GM21786 (cell line): ENCODE results near the gene SEPHS2.
A peak's percentile ranks its signal among the peaks of the same experiment; 100 is the strongest.
"Not testable (repeated sequence)": the region's sequence is repeated elsewhere in the genome, so short reads cannot be mapped to it uniquely, and the experiment has no call there.

Source experiments
- ATAC-seq: cut with Tn5 transposase; IDR thresholded peaks from one replicate; pipeline ENCODE4 v1.9.1; 2021; ENCODE audit not compliant: unreplicated experiment

SEPHS2 gene

DNA sequence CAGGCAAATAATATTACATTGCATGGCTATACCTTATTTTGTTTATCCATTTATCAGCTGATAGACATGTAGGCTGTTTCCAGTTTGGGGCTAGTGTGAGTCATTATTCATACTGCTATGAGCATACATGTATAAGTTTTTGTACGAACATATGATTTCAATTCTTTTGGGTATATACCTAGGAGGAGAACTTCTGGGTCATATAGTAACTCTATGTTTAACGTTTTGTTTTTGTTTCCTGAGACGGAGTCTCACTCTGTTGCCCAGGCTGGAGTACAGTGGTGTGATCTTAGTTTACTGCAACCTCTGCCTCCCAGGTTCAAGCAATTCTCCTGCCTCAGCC, 24.5 kb upstream of the SEPHS2 start:
- no peak for ATAC-seq

DNA sequence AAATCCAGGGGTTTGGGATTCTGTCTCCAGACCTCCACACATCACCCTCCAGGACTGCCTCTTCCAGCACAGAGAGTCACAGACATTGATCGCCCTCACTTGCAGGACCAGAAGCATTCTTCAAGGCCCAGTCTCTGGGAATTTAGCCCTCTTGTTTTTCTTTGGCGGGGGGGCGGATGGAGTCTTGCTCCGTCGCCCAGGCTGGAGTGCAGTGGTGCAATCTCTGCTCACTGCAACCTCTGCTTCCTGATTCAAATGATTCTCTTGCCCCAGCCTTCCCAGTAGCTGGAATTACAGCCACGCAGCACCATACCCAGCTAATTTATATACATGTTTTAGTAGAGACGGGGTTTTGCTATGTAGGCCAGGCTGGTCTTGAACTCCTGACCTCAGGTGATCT, 18.4 kb upstream of the SEPHS2 start:
- ATAC-seq = no peak

DNA sequence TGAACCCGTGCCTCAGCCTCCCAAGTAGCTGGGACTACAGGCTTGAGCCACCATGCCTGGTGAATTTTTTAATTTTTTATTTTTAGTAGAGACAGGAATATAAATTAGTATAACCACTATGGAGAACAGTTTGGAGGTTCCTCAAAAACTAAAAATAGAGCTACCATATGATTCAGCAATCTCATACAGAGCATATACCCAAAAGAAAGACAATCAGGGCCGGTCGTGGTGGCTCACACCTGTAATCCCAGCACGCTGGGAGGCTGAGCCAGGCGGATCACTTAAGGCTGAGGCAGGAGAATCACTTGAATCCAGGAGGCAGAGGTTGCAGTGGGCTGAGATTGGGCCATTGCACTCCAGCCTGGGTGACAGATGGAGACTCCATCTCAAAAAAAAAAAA, 15.8 kb upstream of the SEPHS2 start:
- not testable (repeated sequence) for ATAC-seq

DNA sequence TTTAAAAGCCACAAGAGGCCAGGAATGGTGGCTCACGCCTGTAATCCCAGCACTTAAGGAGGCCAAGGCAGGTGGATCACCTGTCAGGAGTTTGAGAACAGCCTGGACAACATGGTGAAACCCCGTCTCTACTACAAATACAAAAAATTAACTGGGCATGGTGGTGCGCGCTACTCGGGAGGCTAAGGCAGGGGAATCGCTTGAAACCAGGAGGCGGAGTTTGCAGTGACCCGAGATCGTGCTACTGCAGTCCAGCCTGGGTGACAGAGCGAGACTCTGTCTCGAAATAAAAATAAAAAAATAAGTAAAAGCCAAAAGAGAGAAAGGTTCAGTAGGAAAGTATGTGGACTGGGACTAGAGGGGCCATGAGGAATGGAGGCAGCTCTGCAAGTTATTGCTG, 13.8 kb upstream of the SEPHS2 start:
- no peak for ATAC-seq

DNA sequence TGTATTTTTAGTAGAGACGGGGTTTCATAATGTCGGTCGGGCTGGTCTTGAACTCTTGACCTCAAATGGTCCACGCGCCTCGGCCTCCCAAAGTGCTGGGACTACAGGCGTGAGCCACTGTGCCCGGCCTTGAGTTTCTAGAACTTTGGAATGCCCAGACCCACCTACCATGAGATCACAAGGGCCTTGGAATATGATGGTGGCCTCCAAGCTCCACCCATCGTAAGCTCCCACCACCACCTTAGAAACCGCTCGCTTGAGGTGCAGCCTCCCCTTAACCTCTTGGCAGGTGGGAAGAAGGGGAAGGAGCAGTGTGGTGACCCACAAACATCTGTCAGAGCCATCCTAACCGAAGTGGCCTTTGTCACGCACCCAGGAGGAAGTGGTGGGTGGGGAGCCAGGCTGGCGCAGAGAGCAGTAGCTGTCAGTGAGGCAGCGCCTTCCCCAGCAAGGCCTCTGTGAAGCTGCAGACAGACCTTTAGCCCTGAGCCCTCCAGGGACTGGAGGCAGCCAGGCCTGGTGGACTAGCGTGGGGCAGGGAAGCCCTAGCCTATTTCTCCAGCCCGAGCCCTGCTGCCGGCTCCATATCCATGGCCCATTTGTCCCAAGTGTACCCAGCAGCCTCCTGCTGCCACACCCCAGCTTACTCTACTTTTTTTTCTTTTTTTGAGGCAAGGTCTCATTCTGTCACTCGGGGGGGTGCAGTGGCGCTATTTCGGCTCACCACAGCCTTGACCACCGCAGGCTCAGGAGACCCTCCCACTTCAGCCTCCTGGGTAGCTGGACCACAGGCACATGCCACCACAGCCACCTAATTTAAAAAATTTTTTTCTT, 13.1 kb upstream of the SEPHS2 start:
- peak; percentile 76 for ATAC-seq

DNA sequence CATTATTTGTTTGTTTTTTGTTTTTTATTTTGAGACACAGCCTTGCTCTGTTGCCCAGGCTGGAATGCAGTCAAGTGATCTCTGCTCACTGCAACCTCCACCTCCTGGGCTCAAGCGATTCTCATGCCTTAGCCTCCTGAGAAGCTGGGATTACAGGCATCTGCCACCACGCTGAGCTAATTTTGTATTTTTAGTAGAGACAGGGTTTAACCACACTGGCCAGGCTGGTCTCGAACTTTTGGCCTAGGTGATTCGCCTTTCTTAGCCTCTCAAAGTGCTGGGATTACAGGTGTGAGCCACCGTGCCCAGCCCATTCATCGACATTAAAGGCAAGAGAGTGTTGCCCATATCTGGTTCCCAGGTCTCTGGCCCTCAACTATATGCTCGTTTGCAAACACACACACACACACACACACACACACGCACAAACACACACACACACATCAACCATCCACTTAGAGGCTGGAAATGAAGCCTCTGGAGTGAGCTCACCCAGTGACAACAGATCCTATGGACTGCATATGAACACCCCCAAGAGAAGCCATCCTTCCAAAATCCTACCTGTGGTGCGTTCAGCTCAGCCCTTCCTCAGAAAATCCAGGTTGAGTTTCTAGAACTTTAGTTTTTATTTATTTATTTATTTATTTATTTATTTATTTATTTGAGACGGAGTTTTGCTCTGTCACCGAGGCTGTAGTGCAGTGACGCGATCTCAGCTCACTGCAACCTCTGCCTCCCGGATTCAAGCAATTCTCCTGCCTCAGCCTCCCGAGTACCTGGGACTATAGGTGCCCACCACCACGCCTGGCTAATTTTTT, 12.3 kb upstream of the SEPHS2 start:
- no peak for ATAC-seq

DNA sequence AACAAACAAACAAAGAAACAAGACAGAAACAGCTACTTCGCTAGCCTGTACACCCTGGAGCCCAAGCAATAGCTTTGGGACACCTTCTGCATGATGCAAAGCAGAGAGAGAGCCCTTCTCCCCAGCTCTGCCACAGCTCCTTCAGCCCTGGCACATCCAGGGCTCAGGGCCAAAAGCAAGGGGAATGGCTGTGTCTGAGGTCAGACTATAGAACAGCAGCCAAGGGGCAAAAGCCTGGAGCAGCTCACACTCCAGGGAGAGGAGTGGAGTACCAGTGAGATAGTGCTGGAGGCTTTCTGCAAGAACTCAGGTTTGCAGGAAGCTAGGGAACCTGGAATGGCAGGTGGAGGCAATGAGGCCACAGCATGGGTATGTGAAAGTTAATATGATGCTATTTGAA, 11.6 kb upstream of the SEPHS2 start:
- ATAC-seq = no peak

DNA sequence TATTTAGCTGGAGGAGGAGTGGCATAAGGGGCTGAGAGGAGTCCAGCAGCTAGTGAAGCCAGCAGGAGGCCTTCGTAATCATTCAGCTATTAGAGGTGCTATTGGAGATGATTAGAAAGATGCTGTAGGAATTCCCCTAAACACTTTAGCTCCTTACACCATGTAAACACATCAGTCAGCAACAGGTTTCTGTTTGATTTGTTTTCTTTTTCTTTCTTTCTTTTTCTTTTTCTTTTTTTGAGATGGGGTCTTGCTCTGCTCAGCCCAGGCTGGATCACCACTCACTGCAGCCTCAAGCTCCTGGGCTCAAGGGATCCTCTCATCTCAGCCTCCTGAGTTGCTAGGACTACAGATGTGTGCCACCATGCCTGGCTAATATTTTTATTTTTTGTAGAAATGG, 10.6 kb upstream of the SEPHS2 start:
- no peak for ATAC-seq

DNA sequence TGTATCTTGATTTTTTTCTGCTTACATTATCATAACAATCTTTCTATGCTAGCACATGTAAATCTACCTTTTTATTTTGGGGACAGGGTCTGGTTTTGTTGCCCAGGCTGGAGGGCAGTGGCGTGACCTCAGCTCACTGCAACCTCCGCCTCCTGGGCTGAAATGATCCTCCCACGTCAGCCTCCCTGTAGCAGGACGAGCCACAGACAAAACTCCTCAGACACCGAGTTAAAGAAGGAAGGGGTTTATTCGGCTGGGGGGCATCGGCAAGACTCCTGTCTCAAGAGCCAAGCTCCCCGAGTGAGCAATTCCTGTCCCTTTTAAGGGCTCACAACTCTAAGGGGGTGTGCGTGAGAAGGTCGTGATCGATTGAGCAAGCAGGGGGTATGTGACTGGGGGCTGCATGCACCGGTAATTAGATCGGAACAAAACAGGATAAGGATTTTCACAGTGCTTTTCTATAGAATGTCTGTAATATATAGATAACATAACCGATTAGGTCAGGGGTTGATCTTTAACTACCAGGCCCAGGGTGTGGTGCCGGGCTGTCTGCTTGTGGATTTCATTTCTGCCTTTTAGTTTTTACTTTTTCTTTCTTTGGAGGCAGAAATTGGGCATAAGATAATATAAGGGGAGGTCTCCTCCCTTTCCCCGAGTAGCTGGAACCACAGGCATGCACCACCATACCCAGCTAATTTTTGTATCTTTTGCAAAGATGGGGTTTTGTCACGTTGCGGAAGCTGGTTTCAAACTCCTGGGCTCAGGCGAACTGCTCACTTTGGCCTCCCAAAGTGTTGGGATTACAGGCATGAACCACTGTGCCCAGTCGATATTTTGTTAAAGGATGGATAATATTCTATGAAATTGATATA, 7.3 kb upstream of the SEPHS2 start:
- not testable (repeated sequence) for ATAC-seq

DNA sequence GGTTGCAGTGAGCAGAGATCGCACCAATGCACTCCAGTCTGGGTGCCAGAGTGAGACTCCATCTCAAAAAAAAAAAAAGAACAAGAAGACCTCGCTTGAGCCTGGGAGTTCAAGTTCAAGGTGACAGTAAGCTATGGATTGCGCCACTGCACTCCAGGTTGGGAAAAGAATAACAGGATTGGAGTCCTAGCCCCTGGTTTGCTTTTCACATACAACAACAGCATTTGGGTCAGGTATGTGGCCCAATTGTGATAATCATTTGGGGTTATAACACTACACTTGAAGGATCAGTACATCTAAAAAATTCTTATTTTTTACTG, 3.4 kb upstream of the SEPHS2 start:
- ATAC-seq = no peak

DNA sequence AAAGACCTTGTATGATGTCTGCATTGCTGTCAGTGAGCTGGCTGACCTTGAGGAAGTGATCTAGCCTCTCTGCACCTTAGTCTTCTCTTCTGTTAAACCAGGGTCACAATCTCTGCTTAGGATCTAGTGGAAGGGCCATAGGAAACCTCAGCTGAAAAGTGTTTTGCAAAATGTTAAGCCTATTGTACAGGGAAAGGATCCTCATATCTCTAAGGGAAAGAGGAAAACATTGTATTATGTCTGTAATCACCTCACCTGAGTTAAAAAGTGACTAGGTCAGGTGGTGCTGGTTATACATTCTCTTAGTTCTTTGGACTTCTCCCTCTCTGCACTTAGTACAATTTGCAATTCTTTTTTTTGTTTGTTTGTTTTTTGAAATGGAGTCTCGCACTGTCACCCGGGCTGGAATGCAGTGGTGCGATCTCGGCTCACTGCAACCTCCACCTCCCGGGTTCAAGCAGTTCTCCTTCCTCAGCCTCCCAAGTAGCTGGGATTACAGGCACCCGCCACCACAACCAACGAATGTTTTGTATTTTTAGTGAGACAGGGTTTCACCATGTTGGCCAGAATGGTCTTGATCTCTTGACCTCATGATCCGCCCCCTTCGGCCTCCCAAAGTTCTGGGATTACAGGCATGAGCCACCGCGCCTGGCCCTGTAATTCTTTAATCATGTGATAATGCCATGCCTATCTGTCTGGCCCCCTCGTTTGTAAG, 2.0 kb upstream of the SEPHS2 start:
- ATAC-seq = no peak

DNA sequence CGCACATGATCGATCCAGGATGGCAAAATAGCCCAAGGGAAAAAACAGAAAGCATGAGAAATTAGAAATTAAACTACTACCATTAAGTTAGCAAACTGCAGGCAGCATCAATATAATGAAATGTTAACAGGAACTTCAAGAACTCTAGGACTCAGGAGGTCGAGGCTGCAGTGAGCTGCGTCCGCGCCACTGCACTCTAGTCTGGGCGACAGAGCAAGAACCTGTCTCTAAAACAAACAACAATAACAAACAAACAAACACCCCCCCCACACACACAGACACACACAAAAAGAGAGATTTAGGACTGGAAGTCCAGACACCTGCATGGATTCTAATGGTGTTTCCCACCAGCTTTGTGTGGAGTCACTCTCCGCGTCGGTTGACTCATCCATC, 525 bp upstream of the SEPHS2 start:
- no peak for ATAC-seq

DNA sequence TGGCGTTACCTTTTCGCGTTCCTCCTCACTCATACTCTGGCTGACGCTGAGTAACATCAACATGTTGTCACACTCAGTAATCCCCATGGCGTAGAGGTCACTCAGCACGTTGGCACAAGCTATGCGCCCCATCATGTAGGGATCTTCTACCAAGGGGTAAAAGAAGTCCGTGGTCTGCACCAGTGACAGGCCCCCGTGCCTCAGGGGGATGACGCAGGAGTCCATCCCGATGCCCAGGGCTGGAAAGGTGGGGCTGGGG, 596 bp downstream of the SEPHS2 start:
- ATAC-seq = no peak

DNA sequence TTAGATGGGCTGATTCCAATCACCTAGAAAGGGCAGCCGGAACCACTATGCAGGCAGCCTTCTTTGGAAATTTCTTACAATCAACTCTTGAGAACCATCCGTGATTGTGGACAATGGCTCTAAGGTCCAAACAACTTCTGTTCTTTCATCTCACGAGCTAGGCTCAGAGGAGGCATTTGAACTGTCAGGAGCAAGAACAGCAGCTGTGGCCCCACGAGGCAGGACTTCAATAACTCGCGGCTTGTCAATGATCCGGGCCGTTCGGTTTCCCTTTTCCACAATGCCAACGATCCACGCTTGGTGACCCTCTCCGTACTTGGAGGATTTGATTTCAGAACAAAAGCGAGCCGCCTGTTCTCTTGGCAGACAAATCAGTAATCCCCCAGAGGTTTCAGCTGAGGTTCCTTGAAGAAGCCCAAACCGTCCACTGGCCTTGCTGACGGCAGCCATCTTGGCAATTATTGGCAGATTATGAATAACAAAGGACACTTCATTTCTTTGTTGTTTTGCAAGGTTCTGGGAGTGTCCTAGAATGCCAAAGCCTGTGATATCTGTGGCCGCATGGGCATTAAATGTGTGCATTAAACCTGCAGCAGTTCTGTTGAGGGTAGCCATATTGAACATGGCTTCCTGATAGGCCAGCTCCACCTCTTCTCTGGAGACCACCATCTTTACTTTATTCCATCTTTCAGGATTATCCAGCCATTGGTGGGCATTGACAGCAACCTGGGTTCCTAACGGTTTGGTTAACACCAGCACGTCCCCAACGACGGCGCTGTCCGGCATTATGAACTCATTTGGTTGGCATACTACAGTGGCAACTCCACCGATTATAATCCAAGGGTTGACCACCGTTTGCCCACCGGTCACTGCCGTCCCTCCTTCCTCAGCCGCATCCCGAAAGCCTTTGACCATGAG, 1.2 kb downstream of the SEPHS2 start:
- no peak for ATAC-seq

DNA sequence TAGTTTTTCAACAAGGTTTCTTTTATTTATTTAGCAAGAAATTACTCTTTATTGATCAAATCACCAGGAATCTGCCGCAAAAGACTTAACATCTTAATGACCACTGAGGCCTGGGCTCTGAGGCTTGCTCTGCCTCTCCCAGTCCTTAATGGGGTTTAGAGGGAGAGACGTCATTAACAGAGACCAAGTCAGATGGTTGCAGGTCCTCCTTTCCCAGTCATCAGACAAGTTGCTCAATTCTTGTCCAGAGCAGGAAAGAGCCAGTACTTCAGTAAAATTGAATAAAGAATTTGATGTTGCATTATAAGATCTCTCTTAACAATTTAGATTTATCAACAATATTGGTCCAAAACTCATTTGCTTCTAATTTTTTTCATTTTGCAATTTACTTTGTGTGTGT, 2.0 kb downstream of the SEPHS2 start:
- ATAC-seq = no peak

DNA sequence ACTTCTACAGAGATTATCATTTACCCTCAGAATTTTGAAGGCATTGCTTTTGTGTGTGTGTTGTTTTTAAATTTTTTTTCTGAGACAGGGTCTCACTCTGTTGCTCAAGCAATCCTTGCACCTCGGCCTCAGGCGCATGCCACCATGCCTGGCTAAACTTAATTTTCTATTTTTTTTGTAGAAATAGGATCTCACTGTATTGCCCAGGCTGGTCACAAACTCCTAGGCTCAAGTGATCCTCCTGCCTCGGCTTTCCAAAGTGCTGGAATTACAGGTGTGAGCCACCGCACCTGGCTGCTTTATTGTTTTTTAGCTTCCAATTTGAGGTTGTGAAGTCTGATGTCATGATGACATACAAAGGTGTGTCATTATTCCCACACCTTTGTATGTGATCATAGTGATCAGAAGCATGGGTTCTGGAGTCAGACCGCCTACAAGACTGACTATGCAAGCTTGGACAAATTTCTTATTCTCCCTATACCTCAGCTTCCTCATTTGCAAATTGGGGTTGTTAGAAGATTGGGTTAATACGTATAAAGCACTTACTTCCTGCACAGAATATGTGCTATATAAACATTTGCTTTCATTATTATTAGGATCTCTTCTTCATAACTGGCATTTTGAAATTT, 5.8 kb downstream of the SEPHS2 start:
- ATAC-seq = no peak

DNA sequence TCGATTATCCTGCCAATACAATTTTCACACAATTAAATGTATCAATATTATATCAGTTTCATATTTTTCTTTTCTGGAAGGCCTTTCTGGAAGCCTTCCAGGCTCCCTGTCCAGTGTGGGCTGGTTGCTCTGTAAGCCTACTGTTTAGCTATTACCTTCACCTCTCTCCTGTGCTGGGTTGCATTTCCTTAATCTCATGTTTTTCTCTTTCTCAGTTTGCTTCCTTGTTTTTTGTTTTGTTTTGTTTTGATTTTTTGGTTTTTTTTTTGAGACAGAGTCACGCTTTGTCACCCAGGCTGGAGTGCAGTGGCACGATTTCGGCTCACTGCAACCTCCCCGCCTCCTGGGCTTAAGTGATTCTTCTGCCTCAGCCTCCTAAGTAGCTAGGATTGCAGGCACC, 6.8 kb downstream of the SEPHS2 start:
- no peak for ATAC-seq

DNA sequence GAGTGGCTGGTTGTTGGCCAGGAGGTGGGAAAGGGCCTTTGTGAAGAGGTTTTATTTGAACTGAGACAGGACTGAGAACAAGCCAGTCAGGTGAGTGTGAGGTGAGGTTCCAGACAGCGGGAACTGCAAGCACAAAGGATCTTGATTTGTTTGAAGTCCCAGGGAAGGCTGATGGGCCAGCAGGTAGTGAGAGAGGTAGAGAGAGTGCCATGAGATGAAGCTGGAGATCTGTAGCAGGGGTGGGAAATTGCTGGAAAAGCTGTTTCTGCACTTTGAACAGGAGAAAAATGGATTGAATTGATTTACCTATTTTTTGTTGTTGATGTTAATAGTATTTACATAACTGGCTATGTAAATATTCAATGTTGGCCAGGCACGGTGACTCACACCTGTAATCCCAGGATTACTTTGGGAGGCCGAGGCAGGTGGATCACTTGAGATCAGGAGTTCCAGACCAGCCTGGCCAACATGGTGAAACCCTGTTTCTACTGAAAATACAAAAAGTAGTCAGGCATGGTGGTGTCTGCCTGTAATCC, 8.1 kb downstream of the SEPHS2 start:
- no peak for ATAC-seq

DNA sequence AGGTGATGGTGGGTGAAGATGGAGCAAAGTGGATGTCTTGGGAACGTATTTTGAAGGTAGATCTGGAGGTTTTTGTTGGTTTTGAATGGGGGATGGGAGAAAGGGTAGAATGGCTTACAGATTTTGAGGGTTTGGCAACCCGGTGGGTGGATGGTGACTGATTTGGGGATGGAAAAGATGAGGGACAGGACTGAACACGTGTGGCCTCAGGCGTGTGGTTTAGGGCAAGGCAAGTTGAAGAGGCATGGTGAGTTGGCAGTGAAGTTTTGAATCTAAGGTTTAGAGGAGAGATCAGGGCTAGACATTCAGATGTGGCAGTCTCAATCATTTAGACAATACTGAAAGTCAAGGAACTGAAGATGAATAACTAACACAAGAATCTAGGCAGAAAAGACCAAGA, 10.8 kb downstream of the SEPHS2 start:
- ATAC-seq = no peak
